K562 (cell line): ENCODE results near the gene RNF126. TPM values are rescaled to one million over a fixed set of nuclear protein-coding genes. Genes with fewer than 3 reads are reported as not detected.

ENCODE experiments used
- ATF7 ChIP-seq: fragments of 450-650 bp; IDR thresholded peaks from 2 replicates; pipeline ENCODE4 v1.7.1; 2014; ENCODE audit warnings: mild to moderate bottlenecking, moderate library complexity
- polyA plus RNA-seq, 8 experiments: library from polyadenylated mRNA; depleted of rRNA in 4 of 8; stranded (reverse) in 5 of 8; unstranded in 3 of 8; fragments of >200 nt; fragmentation: Nextera tagmentation in 2 of 8; fragmentation: Illumina TruSeq in 1 of 8; extraction: Ambion mirVana in 2 of 8; extraction: Trizol in 1 of 8; gene quantifications; 2 replicates each; pipeline versions ENCODE4 v1.2.1 to v1.2.3, GENCODE V29; 2011 to 2014; ENCODE audit warnings: inconsistent platforms in 1 of 8, missing spikeins in 1 of 8
- total RNA-seq, 7 experiments: library from RNA; depleted of rRNA in 6 of 7; stranded (reverse); fragments of >200 nt in 6 of 7; fragmentation: Illumina TruSeq in 2 of 7; extraction: Trizol in 2 of 7; gene quantifications; 2 replicates each; pipeline versions ENCODE4 v1.2.1 to v1.2.3, GENCODE V29; 2011 to 2021; ENCODE audit warnings: low replicate concordance in 1 of 7
- TF ChIP-seq, protein P1 (sequence below), 2 experiments: fragments of 450-650 bp; formaldehyde crosslinking in 1 of 2; IDR thresholded peaks; 2 replicates each; pipeline versions ENCODE4 v1.4.0 to v1.6.1; 2014 to 2020; ENCODE audit warnings: mild to moderate bottlenecking in 2 of 2, borderline replicate concordance in 1 of 2, low read depth in 1 of 2
- TF ChIP-seq, protein P2 (sequence below): fragments of 450-650 bp; IDR thresholded peaks from 2 replicates; pipeline ENCODE4 v1.6.1; 2016; ENCODE audit warnings: mild to moderate bottlenecking
- TF ChIP-seq, protein P3 (sequence below): fragments of 200-400 bp; formaldehyde crosslinking; IDR thresholded peaks from 2 replicates; pipeline ENCODE4 v1.6.1; 2017; ENCODE audit warnings: mild to moderate bottlenecking, low read depth, low read length, moderate library complexity
- TF ChIP-seq, protein P4 (sequence below): sonication (generic); IDR thresholded peaks from 2 replicates; pipeline ENCODE4 v1.6.1; 2016
- TF ChIP-seq, protein P5 (sequence below): fragments of 250-450 bp; sonication (Bioruptor Pico); IDR thresholded peaks from 2 replicates; pipeline ENCODE4 v1.8.0; 2022; ENCODE audit warnings: inconsistent platforms
- TF ChIP-seq, protein P6 (sequence below): sonication (generic); formaldehyde crosslinking; IDR thresholded peaks from 2 replicates; pipeline ENCODE4 v1.4.0; 2020; ENCODE audit warnings: mild to moderate bottlenecking, missing genetic modification reagents

RNF126 gene
- total and polyA plus RNA-seq, 9 of the 15 experiments (the other 6 are each of a cell fraction or from before 2014, with no cell fraction given), result 0.27 to 101 (median 12.3) TPM

DNA sequence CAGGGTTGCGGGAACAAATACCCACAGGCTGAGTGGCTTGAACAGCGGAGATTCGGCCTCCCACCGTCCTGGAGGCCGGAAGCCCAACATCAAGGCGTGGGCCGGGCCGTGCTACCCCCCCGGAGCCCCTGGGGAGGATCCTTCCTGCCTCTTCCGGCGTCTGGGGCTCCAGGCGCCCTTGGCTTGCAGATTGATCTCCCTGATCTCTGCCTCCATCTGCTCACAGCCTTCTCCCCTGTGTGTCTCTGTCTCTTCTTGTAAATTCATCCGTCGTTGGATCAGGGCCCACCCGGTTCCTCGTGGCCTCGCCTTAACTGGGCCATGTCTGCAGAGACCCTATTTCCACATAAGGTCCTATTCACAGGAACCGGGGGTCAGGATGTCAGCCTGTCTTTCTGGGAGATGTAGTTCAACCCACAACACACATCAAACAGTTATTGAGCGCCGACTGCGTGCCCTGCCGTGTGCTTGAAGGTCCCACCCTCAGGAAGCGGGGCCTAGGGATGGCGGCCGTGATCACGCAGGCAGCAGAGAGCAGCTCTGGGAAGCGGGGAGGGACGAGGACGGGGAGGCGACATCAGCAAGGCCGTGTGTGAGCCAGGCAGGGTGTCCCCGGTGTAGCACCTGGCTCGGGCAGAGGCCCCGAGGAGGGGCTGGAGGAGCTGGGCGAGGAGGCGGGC, 52.1 kb downstream of the RNF126 start (continued):
- TF ChIP-seq, protein P1, sequence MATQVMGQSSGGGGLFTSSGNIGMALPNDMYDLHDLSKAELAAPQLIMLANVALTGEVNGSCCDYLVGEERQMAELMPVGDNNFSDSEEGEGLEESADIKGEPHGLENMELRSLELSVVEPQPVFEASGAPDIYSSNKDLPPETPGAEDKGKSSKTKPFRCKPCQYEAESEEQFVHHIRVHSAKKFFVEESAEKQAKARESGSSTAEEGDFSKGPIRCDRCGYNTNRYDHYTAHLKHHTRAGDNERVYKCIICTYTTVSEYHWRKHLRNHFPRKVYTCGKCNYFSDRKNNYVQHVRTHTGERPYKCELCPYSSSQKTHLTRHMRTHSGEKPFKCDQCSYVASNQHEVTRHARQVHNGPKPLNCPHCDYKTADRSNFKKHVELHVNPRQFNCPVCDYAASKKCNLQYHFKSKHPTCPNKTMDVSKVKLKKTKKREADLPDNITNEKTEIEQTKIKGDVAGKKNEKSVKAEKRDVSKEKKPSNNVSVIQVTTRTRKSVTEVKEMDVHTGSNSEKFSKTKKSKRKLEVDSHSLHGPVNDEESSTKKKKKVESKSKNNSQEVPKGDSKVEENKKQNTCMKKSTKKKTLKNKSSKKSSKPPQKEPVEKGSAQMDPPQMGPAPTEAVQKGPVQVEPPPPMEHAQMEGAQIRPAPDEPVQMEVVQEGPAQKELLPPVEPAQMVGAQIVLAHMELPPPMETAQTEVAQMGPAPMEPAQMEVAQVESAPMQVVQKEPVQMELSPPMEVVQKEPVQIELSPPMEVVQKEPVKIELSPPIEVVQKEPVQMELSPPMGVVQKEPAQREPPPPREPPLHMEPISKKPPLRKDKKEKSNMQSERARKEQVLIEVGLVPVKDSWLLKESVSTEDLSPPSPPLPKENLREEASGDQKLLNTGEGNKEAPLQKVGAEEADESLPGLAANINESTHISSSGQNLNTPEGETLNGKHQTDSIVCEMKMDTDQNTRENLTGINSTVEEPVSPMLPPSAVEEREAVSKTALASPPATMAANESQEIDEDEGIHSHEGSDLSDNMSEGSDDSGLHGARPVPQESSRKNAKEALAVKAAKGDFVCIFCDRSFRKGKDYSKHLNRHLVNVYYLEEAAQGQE (IDR thresholded peaks at IDR 0.05; ENCODE audit: borderline replicate concordance), result peak; percentile 29; the same call in 1 of the 2 replicates
- TF ChIP-seq, protein P1 (CRISPR knock-in tag; IDR thresholded peaks at IDR 0.05; ENCODE audit: low read depth), result no peak
- TF ChIP-seq, protein P2, sequence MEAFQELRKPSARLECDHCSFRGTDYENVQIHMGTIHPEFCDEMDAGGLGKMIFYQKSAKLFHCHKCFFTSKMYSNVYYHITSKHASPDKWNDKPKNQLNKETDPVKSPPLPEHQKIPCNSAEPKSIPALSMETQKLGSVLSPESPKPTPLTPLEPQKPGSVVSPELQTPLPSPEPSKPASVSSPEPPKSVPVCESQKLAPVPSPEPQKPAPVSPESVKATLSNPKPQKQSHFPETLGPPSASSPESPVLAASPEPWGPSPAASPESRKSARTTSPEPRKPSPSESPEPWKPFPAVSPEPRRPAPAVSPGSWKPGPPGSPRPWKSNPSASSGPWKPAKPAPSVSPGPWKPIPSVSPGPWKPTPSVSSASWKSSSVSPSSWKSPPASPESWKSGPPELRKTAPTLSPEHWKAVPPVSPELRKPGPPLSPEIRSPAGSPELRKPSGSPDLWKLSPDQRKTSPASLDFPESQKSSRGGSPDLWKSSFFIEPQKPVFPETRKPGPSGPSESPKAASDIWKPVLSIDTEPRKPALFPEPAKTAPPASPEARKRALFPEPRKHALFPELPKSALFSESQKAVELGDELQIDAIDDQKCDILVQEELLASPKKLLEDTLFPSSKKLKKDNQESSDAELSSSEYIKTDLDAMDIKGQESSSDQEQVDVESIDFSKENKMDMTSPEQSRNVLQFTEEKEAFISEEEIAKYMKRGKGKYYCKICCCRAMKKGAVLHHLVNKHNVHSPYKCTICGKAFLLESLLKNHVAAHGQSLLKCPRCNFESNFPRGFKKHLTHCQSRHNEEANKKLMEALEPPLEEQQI, result no peak
- TF ChIP-seq, protein P3, sequence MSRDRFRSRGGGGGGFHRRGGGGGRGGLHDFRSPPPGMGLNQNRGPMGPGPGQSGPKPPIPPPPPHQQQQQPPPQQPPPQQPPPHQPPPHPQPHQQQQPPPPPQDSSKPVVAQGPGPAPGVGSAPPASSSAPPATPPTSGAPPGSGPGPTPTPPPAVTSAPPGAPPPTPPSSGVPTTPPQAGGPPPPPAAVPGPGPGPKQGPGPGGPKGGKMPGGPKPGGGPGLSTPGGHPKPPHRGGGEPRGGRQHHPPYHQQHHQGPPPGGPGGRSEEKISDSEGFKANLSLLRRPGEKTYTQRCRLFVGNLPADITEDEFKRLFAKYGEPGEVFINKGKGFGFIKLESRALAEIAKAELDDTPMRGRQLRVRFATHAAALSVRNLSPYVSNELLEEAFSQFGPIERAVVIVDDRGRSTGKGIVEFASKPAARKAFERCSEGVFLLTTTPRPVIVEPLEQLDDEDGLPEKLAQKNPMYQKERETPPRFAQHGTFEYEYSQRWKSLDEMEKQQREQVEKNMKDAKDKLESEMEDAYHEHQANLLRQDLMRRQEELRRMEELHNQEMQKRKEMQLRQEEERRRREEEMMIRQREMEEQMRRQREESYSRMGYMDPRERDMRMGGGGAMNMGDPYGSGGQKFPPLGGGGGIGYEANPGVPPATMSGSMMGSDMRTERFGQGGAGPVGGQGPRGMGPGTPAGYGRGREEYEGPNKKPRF, result no peak
- TF ChIP-seq, protein P4, sequence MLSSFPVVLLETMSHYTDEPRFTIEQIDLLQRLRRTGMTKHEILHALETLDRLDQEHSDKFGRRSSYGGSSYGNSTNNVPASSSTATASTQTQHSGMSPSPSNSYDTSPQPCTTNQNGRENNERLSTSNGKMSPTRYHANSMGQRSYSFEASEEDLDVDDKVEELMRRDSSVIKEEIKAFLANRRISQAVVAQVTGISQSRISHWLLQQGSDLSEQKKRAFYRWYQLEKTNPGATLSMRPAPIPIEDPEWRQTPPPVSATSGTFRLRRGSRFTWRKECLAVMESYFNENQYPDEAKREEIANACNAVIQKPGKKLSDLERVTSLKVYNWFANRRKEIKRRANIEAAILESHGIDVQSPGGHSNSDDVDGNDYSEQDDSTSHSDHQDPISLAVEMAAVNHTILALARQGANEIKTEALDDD, result no peak
- 0 out of 2 replicates have a peak, but pooled peaks have one; percentile 34 for TF ChIP-seq ATF7
- TF ChIP-seq, protein P5, sequence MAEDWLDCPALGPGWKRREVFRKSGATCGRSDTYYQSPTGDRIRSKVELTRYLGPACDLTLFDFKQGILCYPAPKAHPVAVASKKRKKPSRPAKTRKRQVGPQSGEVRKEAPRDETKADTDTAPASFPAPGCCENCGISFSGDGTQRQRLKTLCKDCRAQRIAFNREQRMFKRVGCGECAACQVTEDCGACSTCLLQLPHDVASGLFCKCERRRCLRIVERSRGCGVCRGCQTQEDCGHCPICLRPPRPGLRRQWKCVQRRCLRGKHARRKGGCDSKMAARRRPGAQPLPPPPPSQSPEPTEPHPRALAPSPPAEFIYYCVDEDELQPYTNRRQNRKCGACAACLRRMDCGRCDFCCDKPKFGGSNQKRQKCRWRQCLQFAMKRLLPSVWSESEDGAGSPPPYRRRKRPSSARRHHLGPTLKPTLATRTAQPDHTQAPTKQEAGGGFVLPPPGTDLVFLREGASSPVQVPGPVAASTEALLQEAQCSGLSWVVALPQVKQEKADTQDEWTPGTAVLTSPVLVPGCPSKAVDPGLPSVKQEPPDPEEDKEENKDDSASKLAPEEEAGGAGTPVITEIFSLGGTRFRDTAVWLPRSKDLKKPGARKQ (CRISPR knock-in tag), result no peak
- TF ChIP-seq, protein P6, sequence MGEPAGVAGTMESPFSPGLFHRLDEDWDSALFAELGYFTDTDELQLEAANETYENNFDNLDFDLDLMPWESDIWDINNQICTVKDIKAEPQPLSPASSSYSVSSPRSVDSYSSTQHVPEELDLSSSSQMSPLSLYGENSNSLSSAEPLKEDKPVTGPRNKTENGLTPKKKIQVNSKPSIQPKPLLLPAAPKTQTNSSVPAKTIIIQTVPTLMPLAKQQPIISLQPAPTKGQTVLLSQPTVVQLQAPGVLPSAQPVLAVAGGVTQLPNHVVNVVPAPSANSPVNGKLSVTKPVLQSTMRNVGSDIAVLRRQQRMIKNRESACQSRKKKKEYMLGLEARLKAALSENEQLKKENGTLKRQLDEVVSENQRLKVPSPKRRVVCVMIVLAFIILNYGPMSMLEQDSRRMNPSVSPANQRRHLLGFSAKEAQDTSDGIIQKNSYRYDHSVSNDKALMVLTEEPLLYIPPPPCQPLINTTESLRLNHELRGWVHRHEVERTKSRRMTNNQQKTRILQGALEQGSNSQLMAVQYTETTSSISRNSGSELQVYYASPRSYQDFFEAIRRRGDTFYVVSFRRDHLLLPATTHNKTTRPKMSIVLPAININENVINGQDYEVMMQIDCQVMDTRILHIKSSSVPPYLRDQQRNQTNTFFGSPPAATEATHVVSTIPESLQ (CRISPR knock-in tag), result no peak
